ENCODE data around the gene GLG1. TPM values are rescaled to one million over a fixed set of nuclear protein-coding genes. Genes with fewer than 3 reads are reported as not detected.
A peak's percentile ranks its signal among the peaks of the same experiment; 100 is the strongest.
"Not testable (repeated sequence)": the region's sequence is repeated elsewhere in the genome, so short reads cannot be mapped to it uniquely, and the experiment has no call there.

Gene GLG1
- total RNA-seq, 1 donor from 2014 or later, result 110 TPM

- Histone ChIP-seq H3K36me3 (peaks cover 38% of the 10 kb centered on the region), H3K4me1 (peaks cover 30% of the 10 kb centered on the region), H3K27me3 (ENCODE audit: low read depth) (no peaks in the 10 kb centered on the region), H3K9me3 (no peaks in the 10 kb centered on the region), H3K27ac (peak overlapping the region; percentile 67), H3K4me3 (no peak overlapping the region)
- no peak for TF ChIP-seq CTCF (IDR thresholded peaks at IDR 0.05)
- intact Hi-C loops (cut with DNase I), result no loop called here
- ATAC-seq, result peak in 1 of 2 donors; percentile 40
- DNase-seq, result no peak
Measured at GRCh38 chr16:74449470-74449869, 157.4 kb downstream of the GLG1 start.

GRCh38 chr16:74448990-74449389 lies 157.9 kb downstream of the GLG1 start:
- Histone ChIP-seq H3K4me3 (no peak overlapping the region), H3K36me3 (peaks cover 36% of the 10 kb centered on the region), H3K4me1 (peaks cover 30% of the 10 kb centered on the region), H3K9me3 (no peaks in the 10 kb centered on the region), H3K27ac (peak overlapping the region; percentile 67), H3K27me3 (ENCODE audit: low read depth) (no peaks in the 10 kb centered on the region)
- DNase-seq (no peak), ATAC-seq (peak; percentile 83 to 85)
- no peak for TF ChIP-seq CTCF (IDR thresholded peaks at IDR 0.05)
- intact Hi-C loops (cut with DNase I), result no loop called here

- intact Hi-C loops (cut with DNase I), result no loop called here
- Histone ChIP-seq H3K27me3 (ENCODE audit: low read depth) (no peaks in the 10 kb centered on the region), H3K4me1 (peaks cover 30% of the 10 kb centered on the region), H3K4me3 (no peak overlapping the region), H3K36me3 (peaks cover 22% of the 10 kb centered on the region), H3K9me3 (no peaks in the 10 kb centered on the region), H3K27ac (peak overlapping the region; percentile 67)
- DNase-seq, result no peak
- ATAC-seq, result no peak
- no peak for TF ChIP-seq CTCF (IDR thresholded peaks at IDR 0.05)
Measured at GRCh38 chr16:74447578-74447977, 159.3 kb downstream of the GLG1 start.

- no peaks in the 10 kb centered on the region for H3K9me3 ChIP-seq
- intact Hi-C loops (cut with DNase I), result no loop called here
- no peak for DNase-seq
Measured at GRCh38 chr16:74446866-74447265, 160.0 kb downstream of the GLG1 start.

GRCh38 chr16:74443624-74444346 lies 163.1 kb downstream of the GLG1 start:
- H3K4me1 ChIP-seq, result peaks cover 14% of the 10 kb centered on the region
- ATAC-seq; H3K9me3 ChIP-seq; H3K27ac ChIP-seq; H3K36me3 ChIP-seq; H3K27me3 ChIP-seq (ENCODE audit: low read depth); DNase-seq; H3K4me3 ChIP-seq; intact Hi-C loops (cut with DNase I): not testable (repeated sequence)

More at GRCh38 chr16:74446866-74447265, 160.0 kb downstream of the GLG1 start:
- peaks cover 30% of the 10 kb centered on the region for H3K4me1 ChIP-seq
- peak overlapping the region; percentile 67 for H3K27ac ChIP-seq
- H3K36me3 ChIP-seq, result peaks cover 15% of the 10 kb centered on the region
- H3K4me3 ChIP-seq, result no peak overlapping the region
- no peak for TF ChIP-seq CTCF (IDR thresholded peaks at IDR 0.05)
- no peak for ATAC-seq
- H3K27me3 ChIP-seq (ENCODE audit: low read depth), result no peaks in the 10 kb centered on the region

GRCh38 chr16:74439685-74440084 lies 167.2 kb downstream of the GLG1 start:
- DNase-seq (no peak), ATAC-seq (peak in 1 of 2 donors; percentile 36)
- Histone ChIP-seq H3K27me3 (ENCODE audit: low read depth) (no peaks in the 10 kb centered on the region), H3K4me1 (peaks cover 7% of the 10 kb centered on the region), H3K4me3 (no peak overlapping the region), H3K36me3 (no peaks in the 10 kb centered on the region), H3K27ac (no peak overlapping the region), H3K9me3 (peaks cover 5% of the 10 kb centered on the region)
- intact Hi-C loops (cut with DNase I), result no loop called here
- no peak for TF ChIP-seq CTCF (IDR thresholded peaks at IDR 0.05)
